ENCODE results near the gene KANSL1. TPM values are rescaled to one million over a fixed set of nuclear protein-coding genes. Genes with fewer than 3 reads are reported as not detected.

Gene KANSL1
- total and polyA plus RNA-seq, 7 experiments from 2014 or later = 17.4 to 230 (median 163) TPM

DNA sequence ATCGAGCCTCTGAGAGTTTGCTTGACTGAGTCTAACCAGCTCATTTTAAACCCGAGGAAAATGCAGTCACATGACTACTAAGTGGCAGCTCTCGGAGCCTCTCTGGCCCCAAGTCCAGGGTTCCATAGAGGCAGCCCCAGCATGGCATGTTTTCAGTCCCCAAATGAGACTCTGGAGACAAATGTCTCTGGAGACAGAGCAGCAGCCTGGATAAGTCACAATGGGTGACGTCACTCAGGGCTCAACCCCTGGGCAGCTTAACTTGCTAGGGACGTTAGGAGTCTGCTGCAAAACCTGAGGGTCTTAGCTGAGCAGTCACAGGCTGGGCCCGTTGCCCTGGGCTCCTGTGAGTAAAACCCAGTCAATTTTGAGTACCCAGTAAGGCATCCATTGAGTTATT lies 201.1 kb downstream of the KANSL1 start:
- ChIA-PET CTCF (interaction anchor here (0.5 kb wide), 1 partner anchor 60 kb away, joined by 3 read pairs; no protein-coding TSS in a partner anchor), POLR2A (no interaction called here)
- Histone ChIP-seq H3K27me3 (ENCODE audit: control insufficient read depth in 2 of 2, insufficient read depth in 2 of 2, low read length in 2 of 2) (no peaks in the 10 kb centered on the region), H3K27ac (ENCODE audit: low read depth, low read length) (no peak overlapping the region), H3K36me3 (ENCODE audit: control insufficient read depth in 2 of 3, insufficient read depth in 3 of 3, low read length in 3 of 3) (no peaks in the 10 kb centered on the region), H3K4me1 (ENCODE audit: control insufficient read depth in 2 of 2, insufficient read depth in 2 of 2, low read length in 2 of 2) (no peaks in the 10 kb centered on the region), H3K9me3 (ENCODE audit: control insufficient read depth in 2 of 3, low read length in 3 of 3) (no peaks in the 10 kb centered on the region), H3K4me3 (ENCODE audit: low read length) (no peak overlapping the region)
- no peak for ATAC-seq
- Mint-ChIP-seq H3K9me3 (no peaks in the 10 kb centered on the region), H3K4me1 (no peaks in the 10 kb centered on the region), H3K4me3 (no peak overlapping the region), H3K27me3 (peaks cover 0 to 3% (median 0%) of the 10 kb centered on the region in 5 donors), H3K27ac (no peak overlapping the region), H3K36me3 (no peaks in the 10 kb centered on the region)
- no peak for DNase-seq
- intact Hi-C loops (cut with micrococcal nuclease) = no loop called here

GRCh38 chr17:45991341-45991740 lies 201.9 kb downstream of the KANSL1 start:
- Mint-ChIP-seq H3K27ac (no peak overlapping the region), H3K4me1 (no peaks in the 10 kb centered on the region), H3K9me3 (no peaks in the 10 kb centered on the region), H3K4me3 (no peak overlapping the region), H3K36me3 (no peaks in the 10 kb centered on the region), H3K27me3 (peaks cover 0 to 3% (median 0%) of the 10 kb centered on the region in 5 donors)
- ATAC-seq = no peak
- Histone ChIP-seq H3K4me3 (ENCODE audit: low read length) (no peak overlapping the region), H3K9me3 (ENCODE audit: control insufficient read depth in 2 of 3, low read length in 3 of 3) (no peaks in the 10 kb centered on the region), H3K27me3 (ENCODE audit: control insufficient read depth in 2 of 2, insufficient read depth in 2 of 2, low read length in 2 of 2) (no peaks in the 10 kb centered on the region), H3K4me1 (ENCODE audit: control insufficient read depth in 2 of 2, insufficient read depth in 2 of 2, low read length in 2 of 2) (no peaks in the 10 kb centered on the region), H3K36me3 (ENCODE audit: control insufficient read depth in 2 of 3, insufficient read depth in 3 of 3, low read length in 3 of 3) (no peaks in the 10 kb centered on the region), H3K27ac (ENCODE audit: low read depth, low read length) (no peak overlapping the region)
- CTCF ChIA-PET = no interaction called here
- POLR2A ChIA-PET = interaction anchor here (0.7 kb wide), 1 partner anchor 224 kb away, joined by 3 read pairs; no protein-coding TSS in a partner anchor
- DNase-seq = no peak
- intact Hi-C loops (cut with micrococcal nuclease) = no loop called here

DNA sequence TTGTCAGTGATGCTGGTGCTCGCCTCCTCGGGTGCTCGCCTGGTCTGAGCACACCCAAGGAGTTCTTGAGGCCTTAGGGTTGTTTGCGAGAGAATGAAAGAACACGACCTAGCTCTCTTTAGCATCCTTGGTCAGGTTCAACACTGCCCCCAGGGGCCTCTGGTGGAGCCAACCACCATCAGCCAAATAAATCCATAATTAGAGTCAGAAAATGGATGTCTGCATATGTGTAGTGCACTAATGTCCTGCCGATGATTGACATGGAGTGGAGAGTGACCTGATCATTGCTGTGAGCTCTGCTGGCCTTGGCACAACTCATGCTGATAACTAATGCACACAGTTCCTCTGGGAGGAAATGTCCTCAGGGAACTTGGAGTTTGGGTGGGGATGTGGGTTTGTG lies 202.3 kb downstream of the KANSL1 start:
- intact Hi-C loops (cut with micrococcal nuclease) = no loop called here
- ChIA-PET CTCF (interaction anchor here (1.0 kb wide), 1 partner anchor 296 kb away, joined by 3 read pairs; no protein-coding TSS in a partner anchor), POLR2A (interaction anchor here (0.7 kb wide), 1 partner anchor 225 kb away, joined by 3 read pairs; no protein-coding TSS in a partner anchor)
- no peaks in the 10 kb centered on the region for H3K36me3 ChIP-seq (ENCODE audit: control insufficient read depth in 2 of 3, insufficient read depth in 3 of 3, low read length in 3 of 3)
- H3K36me3 Mint-ChIP-seq = no peaks in the 10 kb centered on the region
- H3K27ac Mint-ChIP-seq = no peak overlapping the region
- peaks cover 0 to 4% (median 0%) of the 10 kb centered on the region in 5 donors for H3K27me3 Mint-ChIP-seq
- no peaks in the 10 kb centered on the region for H3K27me3 ChIP-seq (ENCODE audit: control insufficient read depth in 2 of 2, insufficient read depth in 2 of 2, low read length in 2 of 2)
- no peak overlapping the region for H3K4me3 ChIP-seq (ENCODE audit: low read length)
- no peak overlapping the region for H3K27ac ChIP-seq (ENCODE audit: low read depth, low read length)
- no peaks in the 10 kb centered on the region for H3K4me1 Mint-ChIP-seq
- H3K4me3 Mint-ChIP-seq = no peak overlapping the region
- ATAC-seq (no peak), DNase-seq (no peak)
- no peaks in the 10 kb centered on the region for H3K4me1 ChIP-seq (ENCODE audit: control insufficient read depth in 2 of 2, insufficient read depth in 2 of 2, low read length in 2 of 2)
- H3K9me3 ChIP-seq (ENCODE audit: control insufficient read depth in 2 of 3, low read length in 3 of 3) = no peaks in the 10 kb centered on the region
- H3K9me3 Mint-ChIP-seq = no peaks in the 10 kb centered on the region

DNA sequence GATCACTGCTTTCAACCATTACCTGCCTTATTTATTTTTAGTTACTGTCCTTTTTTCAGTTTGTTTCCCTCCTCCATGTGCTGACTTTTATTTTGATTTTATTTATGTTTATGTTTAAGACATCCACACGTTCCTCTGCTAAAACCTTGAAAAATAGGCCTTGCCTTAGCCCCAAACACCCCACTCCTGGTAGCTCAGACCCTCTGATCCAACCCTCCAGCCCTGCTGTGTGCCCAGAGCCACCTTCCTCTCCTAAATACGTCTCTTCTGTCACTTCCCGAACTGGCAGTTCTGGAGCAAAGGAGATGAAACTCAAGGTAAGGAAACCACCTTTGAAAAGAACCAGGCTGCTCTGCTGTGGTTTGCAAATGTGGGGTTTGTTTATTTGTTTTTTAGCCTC lies 203.5 kb downstream of the KANSL1 start:
- no peak for DNase-seq
- no peaks in the 10 kb centered on the region for H3K4me1 ChIP-seq (ENCODE audit: control insufficient read depth in 2 of 2, insufficient read depth in 2 of 2, low read length in 2 of 2)
- Mint-ChIP-seq H3K27ac (no peak overlapping the region), H3K9me3 (no peaks in the 10 kb centered on the region), H3K4me3 (no peak overlapping the region), H3K27me3 (peaks cover 0 to 6% (median 0%) of the 10 kb centered on the region in 5 donors), H3K36me3 (no peaks in the 10 kb centered on the region), H3K4me1 (no peaks in the 10 kb centered on the region)
- no peaks in the 10 kb centered on the region for H3K9me3 ChIP-seq (ENCODE audit: control insufficient read depth in 2 of 3, low read length in 3 of 3)
- no peaks in the 10 kb centered on the region for H3K36me3 ChIP-seq (ENCODE audit: control insufficient read depth in 2 of 3, insufficient read depth in 3 of 3, low read length in 3 of 3)
- ChIA-PET CTCF (interaction anchor here (1.0 kb wide), 1 partner anchor 297 kb away, joined by 3 read pairs; no protein-coding TSS in a partner anchor), POLR2A (no interaction called here)
- no peak for ATAC-seq
- intact Hi-C loops (cut with micrococcal nuclease) = no loop called here
- H3K27me3 ChIP-seq (ENCODE audit: control insufficient read depth in 2 of 2, insufficient read depth in 2 of 2, low read length in 2 of 2) = no peaks in the 10 kb centered on the region
- no peak overlapping the region for H3K4me3 ChIP-seq (ENCODE audit: low read length)
- H3K27ac ChIP-seq (ENCODE audit: low read depth, low read length) = no peak overlapping the region

- Histone ChIP-seq H3K4me1 (ENCODE audit: control insufficient read depth in 2 of 2, insufficient read depth in 2 of 2, low read length in 2 of 2) (no peaks in the 10 kb centered on the region), H3K36me3 (ENCODE audit: control insufficient read depth in 2 of 3, insufficient read depth in 3 of 3, low read length in 3 of 3) (no peaks in the 10 kb centered on the region), H3K27me3 (ENCODE audit: control insufficient read depth in 2 of 2, insufficient read depth in 2 of 2, low read length in 2 of 2) (no peaks in the 10 kb centered on the region), H3K27ac (ENCODE audit: low read depth, low read length) (no peak overlapping the region), H3K4me3 (ENCODE audit: low read length) (no peak overlapping the region), H3K9me3 (ENCODE audit: control insufficient read depth in 2 of 3, low read length in 3 of 3) (no peaks in the 10 kb centered on the region)
- intact Hi-C loops (cut with micrococcal nuclease) = no loop called here
- ChIA-PET POLR2A (no interaction called here), CTCF (interaction anchor here (0.9 kb wide), 1 partner anchor 12 kb away, joined by 4 read pairs; the partner anchor contains the start of gene STH)
- no peak overlapping the region for H3K27ac Mint-ChIP-seq
- no peak for DNase-seq
- no peak overlapping the region for H3K4me3 Mint-ChIP-seq
- no peak for ATAC-seq
- peaks cover 0 to 1% (median 0%) of the 10 kb centered on the region in 11 donors for H3K9me3 Mint-ChIP-seq
- no peaks in the 10 kb centered on the region for H3K36me3 Mint-ChIP-seq
- H3K4me1 Mint-ChIP-seq = no peaks in the 10 kb centered on the region
- H3K27me3 Mint-ChIP-seq = peaks cover 0 to 6% (median 0%) of the 10 kb centered on the region in 5 donors
Observed at GRCh38 chr17:45987706-45988105, 205.5 kb downstream of the KANSL1 start.

GRCh38 chr17:45986056-45986455 lies 207.2 kb downstream of the KANSL1 start:
- Histone ChIP-seq H3K27ac (ENCODE audit: low read depth, low read length) (no peak overlapping the region), H3K4me3 (ENCODE audit: low read length) (no peak overlapping the region), H3K27me3 (ENCODE audit: control insufficient read depth in 2 of 2, insufficient read depth in 2 of 2, low read length in 2 of 2) (no peaks in the 10 kb centered on the region), H3K4me1 (ENCODE audit: control insufficient read depth in 2 of 2, insufficient read depth in 2 of 2, low read length in 2 of 2) (no peaks in the 10 kb centered on the region), H3K9me3 (ENCODE audit: control insufficient read depth in 2 of 3, low read length in 3 of 3) (no peaks in the 10 kb centered on the region), H3K36me3 (ENCODE audit: control insufficient read depth in 2 of 3, insufficient read depth in 3 of 3, low read length in 3 of 3) (no peaks in the 10 kb centered on the region)
- POLR2A ChIA-PET = no interaction called here
- CTCF ChIA-PET = no interaction called here
- intact Hi-C loops (cut with micrococcal nuclease) = no loop called here
- no peaks in the 10 kb centered on the region for H3K4me1 Mint-ChIP-seq
- peaks cover 0 to 9% (median 0%) of the 10 kb centered on the region in 5 donors for H3K27me3 Mint-ChIP-seq
- H3K36me3 Mint-ChIP-seq = no peaks in the 10 kb centered on the region
- no peak overlapping the region for H3K27ac Mint-ChIP-seq
- H3K9me3 Mint-ChIP-seq = peaks cover 0 to 1% (median 0%) of the 10 kb centered on the region in 11 donors
- no peak overlapping the region for H3K4me3 Mint-ChIP-seq
- DNase-seq (no peak), ATAC-seq (no peak)

DNA sequence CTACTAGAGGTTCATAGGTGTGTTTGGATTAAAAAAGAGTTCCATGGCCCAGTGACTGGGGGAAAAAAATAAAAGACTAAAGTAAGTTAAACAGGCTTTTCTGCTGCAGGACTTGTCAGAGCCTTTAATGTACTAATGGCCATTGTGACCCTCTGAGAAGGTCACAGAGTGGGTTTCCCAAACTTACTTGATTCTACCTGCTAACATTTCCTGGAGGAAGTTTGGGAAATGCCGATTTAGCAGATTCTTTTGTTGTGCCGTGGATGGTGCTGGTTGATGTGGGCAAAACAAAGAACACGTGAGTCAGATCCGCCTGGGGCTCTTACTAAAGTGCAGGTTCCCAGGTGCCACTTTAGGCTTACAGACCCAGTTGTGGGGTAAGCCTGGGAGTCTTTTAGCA lies 207.8 kb downstream of the KANSL1 start:
- Histone ChIP-seq H3K36me3 (ENCODE audit: control insufficient read depth in 2 of 3, insufficient read depth in 3 of 3, low read length in 3 of 3) (no peaks in the 10 kb centered on the region), H3K4me1 (ENCODE audit: control insufficient read depth in 2 of 2, insufficient read depth in 2 of 2, low read length in 2 of 2) (no peaks in the 10 kb centered on the region), H3K4me3 (ENCODE audit: low read length) (no peak overlapping the region), H3K9me3 (ENCODE audit: control insufficient read depth in 2 of 3, low read length in 3 of 3) (no peaks in the 10 kb centered on the region), H3K27me3 (ENCODE audit: control insufficient read depth in 2 of 2, insufficient read depth in 2 of 2, low read length in 2 of 2) (no peaks in the 10 kb centered on the region), H3K27ac (ENCODE audit: low read depth, low read length) (no peak overlapping the region)
- Mint-ChIP-seq H3K27me3 (peaks cover 0 to 9% (median 0%) of the 10 kb centered on the region in 5 donors), H3K4me3 (no peak overlapping the region), H3K4me1 (no peaks in the 10 kb centered on the region), H3K9me3 (peaks cover 0 to 1% (median 0%) of the 10 kb centered on the region in 11 donors), H3K36me3 (no peaks in the 10 kb centered on the region), H3K27ac (no peak overlapping the region)
- ATAC-seq (no peak), DNase-seq (no peak)
- ChIA-PET CTCF (no interaction called here), POLR2A (no interaction called here)
- intact Hi-C loops (cut with micrococcal nuclease) = no loop called here
